Neural crest cell (in vitro differentiated cells): ENCODE measurements around the gene ELL. TPM values are rescaled to one million over a fixed set of nuclear protein-coding genes. Genes with fewer than 3 reads are reported as not detected.

Experiments
- DNase-seq: peaks from one replicate; pipeline ENCODE4 v3.0.0; 2021; ENCODE audit warnings: low read depth, mixed read lengths, low spot score
- H3K27ac Mint-ChIP-seq: one replicate; pipeline ENCODE4 v1.8.0; 2021; ENCODE audit warnings: mild to moderate bottlenecking, mixed read lengths; ENCODE audit not compliant: unreplicated experiment
- H3K27me3 Mint-ChIP-seq: 2 replicates; pipeline ENCODE4 v1.8.0; 2021; ENCODE audit warnings: low read depth, mild to moderate bottlenecking, mixed read lengths
- H3K36me3 Mint-ChIP-seq: 2 replicates; pipeline ENCODE4 v1.8.0; 2021; ENCODE audit warnings: low read depth, mild to moderate bottlenecking, mixed read lengths
- H3K4me1 Mint-ChIP-seq: 2 replicates; pipeline ENCODE4 v1.8.0; 2021; ENCODE audit warnings: mixed read lengths
- H3K4me3 Mint-ChIP-seq: one replicate; pipeline ENCODE4 v1.8.0; 2021; ENCODE audit warnings: mild to moderate bottlenecking, mixed read lengths
- H3K9me3 Mint-ChIP-seq: 2 replicates; pipeline ENCODE4 v1.8.0; 2021; ENCODE audit warnings: mixed read lengths
- CTCF ChIP-seq: fragments of 200-600 bp; sonication (generic); conservative IDR thresholded peaks from 2 replicates; pipeline ENCODE4 v1.5.0; 2021; ENCODE audit warnings: antibody characterized with exemption, mild to moderate bottlenecking
- total RNA-seq: library from RNA; stranded (reverse); gene quantifications from 2 replicates; pipeline ENCODE4 v1.2.1, GENCODE V29; 2021

Gene ELL
- total RNA-seq, 1 donor from 2014 or later: 11.1 TPM

GRCh38 chr19:18440415-18440877 is 81.4 kb downstream of the ELL start:
- Mint-ChIP-seq H3K27ac (no peak overlapping the region), H3K27me3 (peaks cover 7% of the 10 kb centered on the region), H3K36me3 (peaks cover 2% of the 10 kb centered on the region), H3K4me3 (peak overlapping the region; percentile 51), H3K9me3 (peaks cover 3% of the 10 kb centered on the region), H3K4me1 (peaks cover 42% of the 10 kb centered on the region)
- no peak for DNase-seq
- TF ChIP-seq CTCF: peak; percentile 41

- DNase-seq: no peak
- Mint-ChIP-seq H3K27ac (no peak overlapping the region), H3K9me3 (peaks cover 3% of the 10 kb centered on the region), H3K4me3 (peak overlapping the region; percentile 89), H3K4me1 (peaks cover 42% of the 10 kb centered on the region), H3K27me3 (peaks cover 8% of the 10 kb centered on the region), H3K36me3 (peaks cover 2% of the 10 kb centered on the region)
- no peak for TF ChIP-seq CTCF
Observed at GRCh38 chr19:18439910-18440237, 82.0 kb downstream of the ELL start.

DNA sequence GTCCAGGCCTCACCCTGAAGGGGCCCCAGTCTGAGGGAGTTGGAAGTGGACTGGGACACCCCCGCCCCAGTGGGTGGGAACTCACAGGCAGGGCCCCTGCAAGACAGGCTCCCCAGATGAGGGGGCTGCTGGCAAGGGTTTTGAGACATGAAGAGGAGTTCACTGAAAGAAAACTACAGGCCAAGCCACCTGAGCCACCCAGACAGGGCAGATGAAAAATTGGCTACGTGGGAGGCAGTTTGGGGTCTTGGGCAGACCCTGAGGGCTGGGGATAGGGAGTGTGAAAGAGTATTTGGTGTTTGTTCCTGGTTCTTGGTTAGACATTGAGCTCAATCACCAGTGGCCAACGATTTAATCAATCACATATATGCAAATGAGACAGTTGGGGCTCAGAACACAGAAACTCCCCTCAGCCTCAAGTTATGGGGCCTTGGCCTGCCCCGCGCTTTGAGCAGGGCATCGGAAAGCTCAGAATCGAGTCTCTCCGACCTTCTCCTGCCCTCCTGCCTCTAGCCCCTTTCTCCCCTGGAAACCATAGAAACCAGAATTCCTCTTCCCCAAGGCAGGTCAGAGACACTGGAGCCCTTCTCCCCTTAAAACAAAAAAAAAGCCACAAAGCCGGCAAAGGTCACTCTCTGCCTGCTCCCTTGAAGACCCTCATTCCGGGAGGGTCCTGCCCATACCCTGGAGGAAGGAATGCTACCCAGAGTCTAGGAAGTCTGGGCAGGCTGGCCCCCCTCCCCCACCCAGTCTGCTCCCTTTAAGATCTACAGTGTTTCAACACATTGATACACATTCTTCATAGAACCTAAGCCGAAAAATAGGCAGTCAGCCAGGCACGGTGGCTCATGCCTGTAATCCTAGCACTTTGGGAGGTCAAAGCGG is 82.6 kb downstream of the ELL start:
- peaks cover 46% of the 10 kb centered on the region for H3K4me1 Mint-ChIP-seq
- peaks cover 2% of the 10 kb centered on the region for H3K36me3 Mint-ChIP-seq
- TF ChIP-seq CTCF: peak; percentile 49
- H3K4me3 Mint-ChIP-seq: peak overlapping the region; percentile 89
- H3K27ac Mint-ChIP-seq: peak overlapping the region; percentile 63
- peaks cover 11% of the 10 kb centered on the region for H3K27me3 Mint-ChIP-seq
- DNase-seq: no peak
- H3K9me3 Mint-ChIP-seq: peaks cover 3% of the 10 kb centered on the region

GRCh38 chr19:18438331-18439024 is 83.4 kb downstream of the ELL start:
- DNase-seq: no peak
- Mint-ChIP-seq H3K27me3 (peaks cover 11% of the 10 kb centered on the region), H3K27ac (no peak overlapping the region), H3K36me3 (peaks cover 2% of the 10 kb centered on the region), H3K4me1 (peaks cover 48% of the 10 kb centered on the region), H3K4me3 (peak overlapping the region; percentile 89), H3K9me3 (peaks cover 3% of the 10 kb centered on the region)
- TF ChIP-seq CTCF: no peak

DNA sequence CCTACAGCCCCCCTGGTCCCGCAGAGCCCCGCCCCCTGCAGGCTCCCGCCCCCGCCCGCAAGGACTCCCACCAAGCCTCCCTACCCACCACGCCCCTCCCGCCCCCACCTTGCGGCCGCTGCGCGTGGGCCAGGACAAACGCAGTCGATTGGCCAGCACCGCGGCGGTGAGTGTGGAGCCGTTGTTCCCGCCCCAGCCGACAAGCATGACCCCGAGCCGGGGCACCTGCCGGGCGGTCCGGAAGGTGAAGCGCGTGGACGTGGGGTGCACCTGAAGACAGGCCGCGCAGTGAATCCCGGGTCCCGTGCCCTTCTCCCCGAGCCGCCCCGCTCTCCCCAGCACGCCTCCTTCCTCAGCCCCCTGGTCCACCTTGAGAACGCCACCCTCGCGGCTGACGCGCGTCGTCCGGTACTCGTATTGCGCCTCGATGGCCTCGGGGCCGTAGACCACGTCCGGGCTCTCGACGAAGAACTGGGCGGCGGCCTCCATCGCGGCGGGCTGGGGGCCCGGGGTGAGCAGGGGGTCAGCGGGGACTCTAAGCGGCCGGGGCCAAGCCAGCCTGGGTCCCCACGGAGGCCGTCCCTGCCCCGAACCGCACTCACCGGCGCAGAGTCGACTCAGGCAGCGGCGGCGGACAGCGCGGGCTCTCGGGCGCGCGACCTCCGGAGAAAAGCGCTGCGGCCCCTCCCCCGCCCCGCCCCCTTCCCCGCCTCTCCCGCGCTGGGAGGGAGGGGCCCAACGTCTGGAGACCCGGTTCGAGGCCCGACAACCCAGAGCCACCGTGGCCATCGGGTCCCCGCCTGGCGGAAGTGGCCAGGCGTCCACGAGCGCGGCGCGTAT is 84.2 kb downstream of the ELL start, which contains the start of gene ISYNA1:
Gene ISYNA1, minus strand, starts transcription at position 643 of the 840 bp plus-strand sequence. Its CDS starts 154 bp downstream, at position 489.
- H3K36me3 Mint-ChIP-seq: peaks cover 2% of the 10 kb centered on the region
- H3K9me3 Mint-ChIP-seq: peaks cover 3% of the 10 kb centered on the region
- TF ChIP-seq CTCF: peak; percentile 20
- DNase-seq: no peak
- peak within 1 kb of the TSS; percentile 90 for H3K4me3 Mint-ChIP-seq
- peaks cover 43% of the 10 kb centered on the region for H3K4me1 Mint-ChIP-seq
- H3K27ac Mint-ChIP-seq: peak within 1 kb of the TSS; percentile 63
- H3K27me3 Mint-ChIP-seq: peaks cover 11% of the 10 kb centered on the region
